NCI-H82 treated with DMSO at 0.1 percent for 48 hours (cell line): ENCODE data around the gene TMEM170B.

ENCODE experiments used
- DNase-seq: peaks from one replicate; lab custom pipeline; 2025; ENCODE audit not compliant: unreplicated experiment; lab: John Stamatoyannopoulos, UW

The TMEM170B gene

GRCh38 chr6:11584244-11584643, 46.7 kb downstream of the TMEM170B start:
- DNase-seq, result no peak

GRCh38 chr6:11585426-11586016, 48.0 kb downstream of the TMEM170B start:
- peak; percentile 30 for DNase-seq

GRCh38 chr6:11586117-11586516, 48.6 kb downstream of the TMEM170B start:
- no peak for DNase-seq

GRCh38 chr6:11586536-11586935, 49.0 kb downstream of the TMEM170B start:
- no peak for DNase-seq

GRCh38 chr6:11589261-11589660, 51.7 kb downstream of the TMEM170B start:
- DNase-seq, result no peak

GRCh38 chr6:11592294-11592906, 54.9 kb downstream of the TMEM170B start:
- DNase-seq, result no peak

- no peak for DNase-seq
These were observed 55.5 kb downstream of the TMEM170B start for GRCh38 chr6:11593096-11593495.

- DNase-seq, result no peak
These were observed 58.4 kb downstream of the TMEM170B start for GRCh38 chr6:11595903-11596302.

GRCh38 chr6:11596640-11597237, 59.2 kb downstream of the TMEM170B start:
- DNase-seq, result no peak

- DNase-seq, result no peak
These were observed 61.1 kb downstream of the TMEM170B start for GRCh38 chr6:11598687-11599086.

- no peak for DNase-seq
These were observed 62.7 kb downstream of the TMEM170B start for GRCh38 chr6:11600251-11600650.

- DNase-seq, result no peak
These were observed 64.4 kb downstream of the TMEM170B start for GRCh38 chr6:11601776-11602605.

GRCh38 chr6:11604215-11604614, 66.7 kb downstream of the TMEM170B start:
- no peak for DNase-seq

- no peak for DNase-seq
These were observed 67.4 kb downstream of the TMEM170B start for GRCh38 chr6:11604836-11605506.

- DNase-seq, result no peak
These were observed 68.0 kb downstream of the TMEM170B start for GRCh38 chr6:11605507-11605905.

GRCh38 chr6:11606332-11606731, 68.8 kb downstream of the TMEM170B start:
- no peak for DNase-seq

- no peak for DNase-seq
These were observed 69.8 kb downstream of the TMEM170B start for GRCh38 chr6:11607383-11607782.

- no peak for DNase-seq
These were observed 71.2 kb downstream of the TMEM170B start for GRCh38 chr6:11608600-11609323.

- no peak for DNase-seq
These were observed 71.9 kb downstream of the TMEM170B start for GRCh38 chr6:11609324-11610071.

GRCh38 chr6:11613336-11613735, 75.8 kb downstream of the TMEM170B start:
- DNase-seq, result no peak
